GM19468 (cell line): ENCODE results near the gene ARHGAP12.
"Not testable (repeated sequence)": the region's sequence is repeated elsewhere in the genome, so short reads cannot be mapped to it uniquely, and the experiment has no call there.

Experiments used
- ATAC-seq: cut with Tn5 transposase; IDR thresholded peaks from one replicate; pipeline ENCODE4 v1.9.1; 2021; ENCODE audit warnings: mild to moderate bottlenecking, moderate library complexity, moderate number of reproducible peaks; ENCODE audit not compliant: unreplicated experiment; ENCODE audit errors: extremely low read depth

ARHGAP12 gene, protein sequence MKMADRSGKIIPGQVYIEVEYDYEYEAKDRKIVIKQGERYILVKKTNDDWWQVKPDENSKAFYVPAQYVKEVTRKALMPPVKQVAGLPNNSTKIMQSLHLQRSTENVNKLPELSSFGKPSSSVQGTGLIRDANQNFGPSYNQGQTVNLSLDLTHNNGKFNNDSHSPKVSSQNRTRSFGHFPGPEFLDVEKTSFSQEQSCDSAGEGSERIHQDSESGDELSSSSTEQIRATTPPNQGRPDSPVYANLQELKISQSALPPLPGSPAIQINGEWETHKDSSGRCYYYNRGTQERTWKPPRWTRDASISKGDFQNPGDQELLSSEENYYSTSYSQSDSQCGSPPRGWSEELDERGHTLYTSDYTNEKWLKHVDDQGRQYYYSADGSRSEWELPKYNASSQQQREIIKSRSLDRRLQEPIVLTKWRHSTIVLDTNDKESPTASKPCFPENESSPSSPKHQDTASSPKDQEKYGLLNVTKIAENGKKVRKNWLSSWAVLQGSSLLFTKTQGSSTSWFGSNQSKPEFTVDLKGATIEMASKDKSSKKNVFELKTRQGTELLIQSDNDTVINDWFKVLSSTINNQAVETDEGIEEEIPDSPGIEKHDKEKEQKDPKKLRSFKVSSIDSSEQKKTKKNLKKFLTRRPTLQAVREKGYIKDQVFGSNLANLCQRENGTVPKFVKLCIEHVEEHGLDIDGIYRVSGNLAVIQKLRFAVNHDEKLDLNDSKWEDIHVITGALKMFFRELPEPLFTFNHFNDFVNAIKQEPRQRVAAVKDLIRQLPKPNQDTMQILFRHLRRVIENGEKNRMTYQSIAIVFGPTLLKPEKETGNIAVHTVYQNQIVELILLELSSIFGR

DNA sequence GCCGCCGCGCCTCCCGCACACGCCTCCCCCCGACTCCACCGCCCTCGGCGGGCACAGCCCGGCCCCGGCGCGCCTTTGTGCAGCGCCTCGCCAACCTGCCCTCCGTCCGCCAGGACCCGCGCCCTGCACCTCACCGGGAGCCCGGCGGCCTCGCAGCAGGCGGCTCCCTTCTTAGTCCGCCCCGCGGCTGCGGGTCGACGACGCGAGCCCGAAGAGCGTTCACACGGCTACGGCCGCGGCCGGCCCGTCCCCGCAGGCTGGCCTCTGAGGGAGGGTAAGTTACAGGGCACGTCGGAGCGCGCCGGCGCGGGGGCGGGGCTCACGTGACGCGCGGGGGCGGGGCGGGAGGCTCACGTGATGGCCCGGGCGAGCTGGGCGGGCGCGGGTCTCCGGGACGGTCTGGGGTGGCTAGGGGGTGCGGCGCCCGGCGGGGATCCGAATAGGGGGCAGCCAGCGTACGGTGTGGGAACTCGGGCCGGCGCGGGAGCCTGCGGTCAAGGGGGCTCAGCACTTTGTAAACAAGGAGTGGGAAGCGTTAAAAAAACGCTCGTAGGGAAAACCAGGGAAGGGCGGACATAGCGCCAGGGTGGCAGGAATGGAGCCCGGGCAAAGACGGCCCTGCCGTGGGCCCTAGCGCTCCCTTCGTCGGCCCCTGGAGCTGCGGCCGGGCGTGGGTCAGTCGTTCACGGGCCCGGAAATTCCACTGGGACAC is at the start of gene ARHGAP12:
Gene ARHGAP12 (minus strand): TSS at position 283 of the 712 bp plus-strand sequence. CDS start 19,976 bp downstream, outside the sequence.
- ATAC-seq: peak; percentile 35

DNA sequence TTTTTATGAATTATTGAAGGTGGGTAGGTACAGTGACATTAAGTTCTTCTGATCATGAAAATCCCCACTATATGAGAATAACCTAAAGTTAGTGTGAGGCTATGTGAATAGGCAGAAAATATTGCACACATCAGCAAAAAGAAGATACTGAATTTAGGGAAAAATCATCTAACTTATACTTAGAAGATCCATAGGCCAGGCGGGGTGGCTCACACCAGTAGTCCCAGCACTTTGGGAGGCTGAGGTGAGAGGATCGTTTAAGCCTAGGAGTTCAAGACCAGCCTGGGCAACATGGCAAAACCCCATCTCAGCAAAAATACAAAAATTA is 49.5 kb upstream of the ARHGAP12 start:
- no peak for ATAC-seq

DNA sequence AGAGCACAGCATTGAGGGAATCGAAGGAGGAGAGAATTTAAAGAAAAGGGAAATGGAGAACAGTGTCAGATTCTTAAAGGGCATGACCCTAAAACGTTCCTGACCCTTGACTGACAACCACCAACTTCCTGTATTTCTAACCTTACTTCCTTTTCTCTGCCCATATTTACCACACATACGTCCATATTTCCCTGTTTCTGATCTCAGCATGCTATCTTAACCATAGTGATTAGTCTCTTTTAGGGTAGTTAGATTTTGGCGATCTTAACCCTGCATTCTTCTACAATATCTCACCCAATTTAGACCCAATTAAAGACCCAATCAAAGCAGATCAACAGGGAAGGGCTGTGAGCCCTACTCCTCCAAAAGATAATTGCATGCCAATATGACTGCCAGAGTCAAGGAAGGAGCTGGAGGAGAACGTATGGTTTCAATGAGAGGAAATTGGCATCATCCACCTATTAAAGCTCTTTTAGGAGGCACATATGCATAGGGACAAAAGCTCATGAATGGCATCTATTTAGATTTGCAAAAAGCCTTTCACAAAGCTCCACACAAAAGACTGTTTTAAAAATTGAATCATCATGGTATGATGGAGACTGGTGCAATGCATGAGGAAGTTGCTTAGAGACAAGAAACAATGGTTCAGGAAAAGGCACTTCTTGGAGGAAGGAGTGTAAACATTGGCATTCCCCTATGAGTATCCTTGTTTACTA is 49.0 kb upstream of the ARHGAP12 start:
- no peak for ATAC-seq

DNA sequence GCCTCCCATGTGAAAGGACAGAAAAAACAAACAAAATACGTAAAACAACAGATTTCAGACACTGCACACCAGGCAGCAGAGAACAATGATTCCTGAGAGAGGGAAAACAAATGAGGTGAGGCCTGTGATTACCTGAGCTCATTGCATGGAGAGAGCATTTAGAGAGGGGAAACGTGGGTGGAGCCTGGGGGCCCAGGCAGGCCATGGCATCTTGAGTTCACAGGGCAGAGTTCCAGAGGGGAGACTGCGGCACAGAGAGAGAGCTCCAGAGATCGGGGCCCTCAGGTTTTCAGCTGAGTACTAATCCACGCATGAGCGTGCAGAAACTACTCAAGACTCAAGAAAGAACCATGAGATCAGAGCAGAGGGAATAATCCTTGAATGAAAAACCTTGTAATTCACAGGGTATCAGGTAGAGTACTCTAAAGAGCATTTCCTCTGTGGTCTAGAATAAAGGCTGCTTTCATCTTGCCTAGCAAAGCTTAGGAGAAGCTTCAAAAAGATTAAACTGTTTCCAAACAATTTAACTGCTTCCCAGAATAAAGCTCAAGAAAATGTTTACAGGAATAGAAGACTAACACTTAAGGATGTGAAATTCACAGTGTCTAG is 46.6 kb upstream of the ARHGAP12 start:
- no peak for ATAC-seq

DNA sequence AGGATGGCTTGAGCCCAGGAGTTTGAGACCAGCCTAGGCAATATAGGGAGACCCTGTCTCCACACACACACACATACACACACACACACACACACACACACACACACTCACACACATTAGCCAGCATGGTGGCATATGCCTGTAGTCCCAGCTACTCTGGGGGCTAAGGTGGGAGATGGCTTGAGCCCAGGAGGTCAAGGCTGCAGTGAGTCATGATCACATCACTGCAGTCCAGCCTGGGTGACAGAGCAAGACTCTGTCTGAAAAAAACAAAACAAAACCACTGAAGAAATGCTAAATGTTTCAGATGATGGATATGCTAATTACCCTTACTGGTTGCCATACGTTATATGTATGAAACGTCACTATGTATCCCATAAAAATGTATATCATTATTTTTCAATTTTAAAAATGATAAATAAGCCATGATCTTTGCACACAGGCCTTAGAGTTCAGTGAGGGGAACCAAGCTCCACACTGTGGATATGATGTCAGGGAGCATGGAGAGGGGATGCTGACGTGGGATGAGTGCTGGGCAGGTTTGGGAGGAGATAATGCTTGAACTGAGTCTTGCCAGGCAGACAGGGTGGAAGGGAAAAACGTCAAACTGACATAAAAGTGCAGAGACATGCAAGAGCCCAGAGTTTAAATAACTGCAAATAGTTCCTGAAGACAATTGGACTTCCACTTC is 45.9 kb upstream of the ARHGAP12 start:
- ATAC-seq: no peak

DNA sequence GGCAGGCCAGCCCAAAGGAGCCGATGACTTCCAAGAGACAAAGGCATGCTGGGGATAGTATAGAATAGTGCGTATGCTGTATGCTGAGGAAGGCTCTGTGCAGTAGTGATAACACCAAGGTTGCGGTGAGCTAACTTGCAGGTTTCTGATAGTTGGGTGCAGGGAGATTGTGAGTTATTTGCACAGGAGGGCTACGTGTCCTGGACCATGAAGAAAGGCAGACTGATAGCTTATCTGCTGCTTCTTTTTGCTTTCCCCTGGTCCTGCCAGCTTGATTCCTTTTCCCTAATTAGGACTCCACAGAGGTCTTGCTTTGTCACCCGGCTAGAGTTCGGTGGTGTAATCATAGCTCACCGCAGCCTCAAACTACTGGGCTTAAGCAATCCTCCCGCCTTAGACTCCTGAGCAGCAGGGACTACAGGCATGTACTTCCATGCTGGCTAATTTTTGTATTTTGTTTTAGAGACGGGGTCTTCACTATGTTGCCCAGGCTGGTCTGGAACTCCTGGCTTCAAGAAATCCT is 43.9 kb upstream of the ARHGAP12 start:
- ATAC-seq: no peak

DNA sequence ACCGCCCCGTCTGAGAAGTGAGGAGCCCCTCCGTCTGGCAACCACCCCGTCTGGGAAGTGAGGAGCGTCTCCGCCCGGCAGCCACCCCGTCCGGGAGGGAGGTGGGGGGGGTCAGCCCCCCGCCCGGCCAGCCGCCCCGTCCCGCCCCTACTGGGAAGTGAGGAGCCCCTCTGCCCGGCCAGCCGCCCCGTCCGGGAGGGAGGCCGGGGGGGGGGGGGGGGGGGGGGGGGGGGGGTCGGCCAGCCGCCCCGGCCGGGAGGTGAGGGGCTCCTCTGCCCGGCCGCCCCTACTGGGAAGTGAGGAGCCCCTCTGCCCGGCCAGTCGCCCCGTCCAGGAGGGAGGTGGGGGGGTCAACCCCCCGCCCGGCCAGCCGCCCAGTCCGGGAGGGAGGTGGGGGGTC is 41.2 kb upstream of the ARHGAP12 start:
- not testable (repeated sequence) for ATAC-seq

DNA sequence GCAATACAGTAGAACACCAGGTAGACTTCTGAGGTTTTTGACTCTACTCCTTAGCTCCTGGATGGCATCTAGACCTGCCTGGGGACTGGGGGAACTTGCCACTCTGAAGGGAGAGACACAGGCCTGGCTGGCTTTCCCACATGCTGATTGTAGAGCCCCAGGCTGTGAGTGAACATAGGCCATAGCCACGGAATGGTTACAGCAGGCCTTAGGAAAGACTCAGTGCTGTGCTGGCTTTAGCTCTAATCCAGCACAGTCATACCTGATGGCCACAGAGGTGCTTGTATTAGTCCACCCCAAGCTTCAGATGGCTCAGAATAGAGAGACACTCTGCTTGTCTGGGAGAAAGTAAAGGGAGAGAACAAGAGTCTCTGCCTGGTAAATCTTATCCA is 35.0 kb upstream of the ARHGAP12 start:
- ATAC-seq: no peak

DNA sequence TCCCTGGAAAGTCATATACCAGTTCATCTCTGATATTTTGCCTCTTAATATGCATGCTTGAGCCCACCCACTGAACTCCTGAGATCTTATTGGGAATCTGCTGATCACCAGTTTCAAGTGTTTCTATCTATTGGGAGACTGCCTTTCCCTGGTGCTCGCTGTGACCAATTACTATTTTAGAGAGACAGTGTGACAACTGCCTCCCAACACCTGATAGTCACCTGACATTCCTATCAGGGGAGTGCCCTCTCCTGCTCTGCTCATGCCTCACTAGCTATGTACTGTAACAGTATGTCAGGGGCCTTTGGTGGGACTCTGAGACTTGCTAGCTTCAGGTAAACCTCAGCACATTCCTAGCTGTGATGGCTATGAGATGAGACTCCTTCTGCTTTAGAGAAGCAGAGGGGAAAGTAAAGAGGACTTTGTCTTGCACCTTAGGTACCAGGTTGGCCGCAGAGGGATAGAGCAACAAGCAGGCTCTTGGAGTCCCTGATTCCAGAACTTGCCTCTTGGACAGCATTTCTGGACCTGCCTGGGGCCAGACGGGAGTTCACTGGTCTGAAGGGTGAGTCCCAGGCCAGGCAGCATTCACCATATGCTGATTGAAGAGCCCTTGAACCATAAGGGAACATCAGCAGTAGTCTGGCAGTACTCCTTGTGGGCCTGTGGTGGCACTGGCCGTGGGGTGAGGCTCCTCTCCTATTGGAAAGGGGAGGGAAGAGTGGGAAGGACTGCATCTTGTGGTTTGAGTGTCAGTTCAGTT is 34.4 kb upstream of the ARHGAP12 start:
- ATAC-seq: no peak

DNA sequence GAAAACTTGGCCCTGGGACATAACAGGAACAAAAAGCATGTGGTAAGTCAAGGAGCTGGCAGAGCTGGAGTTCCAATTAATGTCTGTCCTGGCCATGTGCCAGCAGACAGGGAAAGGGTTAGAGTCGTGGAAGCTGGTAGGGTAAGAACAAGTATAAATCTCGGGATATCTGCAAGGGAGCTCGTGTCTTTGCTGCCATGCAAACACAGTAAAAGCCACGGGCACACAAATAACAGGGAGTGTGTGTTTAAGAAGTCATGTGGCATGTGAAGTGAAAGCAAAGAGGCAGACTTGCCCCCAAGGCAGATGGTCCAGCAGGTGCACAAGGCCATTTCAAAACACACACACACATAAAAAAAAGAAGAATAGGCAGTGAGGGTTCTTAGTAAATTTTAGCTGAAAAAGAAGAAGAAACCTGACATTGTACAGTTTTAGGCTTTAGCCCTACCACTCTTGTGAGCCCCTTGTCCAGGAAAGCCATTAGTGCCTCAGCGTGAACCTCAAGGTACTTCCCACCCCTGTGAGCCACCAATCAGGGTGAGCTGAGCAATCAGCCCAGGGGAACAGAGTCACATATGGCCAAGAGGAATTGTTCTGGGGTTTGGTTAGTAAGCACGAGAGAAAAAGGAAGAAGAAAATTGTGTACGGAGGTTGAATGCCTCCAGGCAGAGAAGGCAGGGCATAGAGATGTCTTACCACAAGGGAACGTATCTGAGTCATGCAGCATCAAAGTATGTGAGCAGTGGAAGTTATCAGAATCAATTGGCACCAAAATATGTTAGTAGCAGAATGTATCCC is 32.8 kb upstream of the ARHGAP12 start:
- ATAC-seq: no peak

DNA sequence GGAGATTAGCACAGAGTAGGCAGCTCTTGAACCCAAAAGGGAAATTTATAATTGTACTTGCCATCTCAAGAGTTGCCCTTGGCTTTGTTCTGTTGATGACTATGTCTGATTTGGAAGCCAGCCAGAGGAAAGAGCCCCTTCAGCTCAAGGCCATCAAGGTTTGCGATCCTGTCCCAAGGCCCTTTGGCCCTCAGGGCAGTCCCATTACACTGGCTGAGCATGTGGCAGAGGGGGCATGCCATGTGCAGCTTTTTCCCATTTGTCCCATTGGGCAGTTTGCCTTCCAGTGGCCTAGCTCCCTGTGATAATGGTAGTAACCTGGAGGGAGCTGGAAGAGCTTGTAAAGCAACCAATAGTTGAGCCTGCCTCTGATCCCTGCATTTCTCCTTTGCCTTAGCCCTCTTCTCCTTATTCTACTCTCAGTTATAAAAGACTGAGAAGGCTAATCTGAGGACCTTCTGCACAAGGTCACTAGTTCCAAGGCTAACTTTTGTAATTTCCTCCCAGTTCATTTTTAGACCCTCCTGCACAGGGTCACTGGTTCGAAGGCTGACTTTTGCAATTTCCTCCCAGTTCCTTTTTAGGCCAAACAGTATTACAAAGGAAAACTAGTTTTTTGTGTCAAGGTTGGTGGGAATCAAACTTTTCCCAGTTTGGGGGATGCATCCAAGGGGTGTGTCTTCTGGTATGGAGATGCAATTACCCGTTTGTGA is 31.0 kb upstream of the ARHGAP12 start:
- no peak for ATAC-seq

DNA sequence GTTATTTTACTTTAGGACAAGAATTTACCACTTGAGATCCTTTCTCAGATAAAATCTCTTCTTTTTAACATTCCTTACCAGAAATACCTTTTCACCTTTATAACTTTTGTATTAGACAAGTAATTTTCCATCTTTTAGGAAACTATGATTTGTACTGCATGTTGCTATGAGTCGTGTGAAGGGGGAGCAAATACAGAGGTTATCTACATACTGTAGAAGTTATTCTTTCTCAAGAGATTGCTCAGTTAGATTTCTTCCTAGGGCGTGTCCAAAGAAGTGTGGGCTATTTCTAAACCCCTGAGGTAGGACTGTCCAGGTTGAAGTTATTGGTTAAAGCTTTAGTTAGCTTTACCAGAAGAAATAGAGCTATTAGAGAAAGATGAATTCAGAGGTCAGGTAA is 30.2 kb upstream of the ARHGAP12 start:
- ATAC-seq: no peak

DNA sequence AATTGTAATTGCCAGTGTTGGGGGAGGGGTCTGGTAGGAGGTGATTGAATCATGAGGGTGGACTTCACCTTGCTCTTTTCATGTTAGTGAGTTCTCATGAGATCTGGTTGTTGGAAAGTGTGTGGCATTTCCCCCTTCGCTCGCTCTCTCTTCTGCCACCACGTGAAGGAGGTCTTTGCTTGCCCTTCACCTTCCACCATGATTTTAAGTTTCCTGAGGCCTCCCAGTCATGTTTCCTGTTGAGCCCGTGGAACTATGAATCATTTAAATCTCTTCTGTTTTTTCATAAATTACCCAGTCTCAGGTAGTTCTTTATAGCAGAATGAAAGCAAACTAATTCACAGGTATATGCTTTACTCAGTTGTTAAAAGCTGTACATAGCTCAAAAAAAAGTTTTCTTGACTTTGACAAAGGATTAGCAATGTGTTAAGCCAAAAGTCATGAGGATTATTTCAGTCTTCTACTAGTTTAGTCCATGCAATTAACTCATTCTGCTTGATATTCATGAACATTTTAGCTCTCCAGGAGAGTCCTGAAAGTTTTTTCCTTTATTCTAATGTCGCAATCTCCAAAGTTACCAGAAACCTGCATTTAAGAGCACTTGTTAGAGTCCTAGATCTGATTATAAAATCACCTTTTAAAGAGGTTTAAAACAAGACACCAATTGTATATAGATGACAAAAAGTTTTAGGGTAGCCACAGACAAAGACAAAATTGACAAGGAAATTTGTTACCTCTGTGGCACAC is 27.7 kb upstream of the ARHGAP12 start:
- no peak for ATAC-seq

DNA sequence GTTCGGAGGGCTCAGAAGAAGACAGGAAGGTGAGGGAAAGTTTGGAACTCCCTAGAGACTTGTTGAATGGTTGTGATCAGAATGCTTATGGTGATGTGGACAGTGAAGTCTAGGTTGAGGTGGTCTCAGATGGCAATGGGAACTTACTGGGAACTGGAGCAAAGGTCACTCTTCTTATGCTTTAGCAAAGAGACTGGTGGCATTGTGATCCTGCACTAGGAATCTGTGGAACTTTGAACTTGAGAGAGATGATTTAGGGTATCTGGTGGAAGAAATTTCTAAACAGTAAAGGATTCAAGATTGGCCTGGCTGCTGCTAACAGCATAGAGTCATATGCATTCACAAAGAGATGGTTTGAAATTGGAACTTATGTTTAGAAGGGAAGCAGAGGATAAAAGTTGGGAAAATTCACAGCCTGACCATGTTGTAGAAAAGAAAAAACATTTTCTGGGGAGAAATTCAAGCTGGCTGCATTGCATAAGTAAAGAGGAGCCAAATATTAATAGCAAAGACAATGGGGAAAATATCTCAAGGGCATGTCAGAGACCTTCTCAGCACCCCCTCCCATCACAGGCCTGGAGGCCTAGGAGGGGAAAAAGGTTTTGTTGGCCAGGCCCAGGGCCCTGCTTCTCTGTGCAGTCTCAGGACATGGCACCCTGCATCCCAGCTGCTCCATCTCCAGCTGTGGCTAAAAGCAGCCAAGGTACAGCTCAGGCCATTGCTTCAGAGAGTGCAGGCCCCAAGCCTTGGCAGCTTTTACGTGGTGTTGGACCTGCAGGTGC is 26.0 kb upstream of the ARHGAP12 start:
- no peak for ATAC-seq

DNA sequence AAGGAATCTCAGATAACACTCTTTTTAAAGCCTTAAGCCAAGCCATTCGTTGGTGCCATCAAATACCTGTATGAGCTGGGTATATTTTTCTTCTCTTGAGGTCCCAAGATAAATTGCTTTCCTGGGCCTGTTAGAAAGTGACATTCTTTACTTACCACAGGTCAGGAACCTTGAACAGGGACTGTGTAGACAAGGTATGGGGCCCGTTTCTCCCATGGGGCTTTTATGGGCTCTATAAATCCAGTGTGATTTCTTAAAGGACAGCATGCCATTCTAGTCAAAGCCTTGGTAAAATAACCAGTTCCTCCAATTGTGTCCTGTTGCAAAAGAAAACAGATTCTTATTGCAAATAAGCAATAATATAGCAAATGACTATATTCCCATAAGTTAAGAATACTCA is 24.8 kb upstream of the ARHGAP12 start:
- no peak for ATAC-seq
